Gastrocnemius medialis (tissue), 4 donors: ENCODE data around the gene PHF2. TPM values are rescaled to one million over a fixed set of nuclear protein-coding genes. Genes with fewer than 3 reads are reported as not detected.
"Not testable (repeated sequence)": the region's sequence is repeated elsewhere in the genome, so short reads cannot be mapped to it uniquely, and the experiment has no call there.

ENCODE experiments used
- ATAC-seq, 2 donors: fragments of 150-250 bp; one replicate each; pipeline ENCODE4 v1.9.1; 2016
- DNase-seq, 2 donors: peaks; one replicate each; pipeline ENCODE4 v3.0.0-alpha.2; 2019
- H3K27ac ChIP-seq, 4 donors: fragments of 200-600 bp; sonication (generic); 1 replicate in 1 of 4; 2 replicates in 3 of 4; pipeline ENCODE4 v1.5.1; 2016 to 2018; ENCODE audit warnings: mild to moderate bottlenecking in 2 of 4, moderate library complexity in 1 of 4
- H3K27me3 ChIP-seq, 3 donors: fragments of 200-600 bp; sonication (generic) in 2 of 3; 1 replicate in 1 of 3; 2 replicates in 2 of 3; pipeline versions ENCODE4 v1.5.1 to v1.6.0; 2016 to 2019; ENCODE audit warnings: mild to moderate bottlenecking in 1 of 3, moderate library complexity in 1 of 3
- H3K36me3 ChIP-seq, 2 donors: fragments of 200-600 bp; sonication (generic) in 1 of 2; one replicate each; pipeline ENCODE4 v1.5.1; 2017 to 2018
- H3K4me1 ChIP-seq, 2 donors: fragments of 200-600 bp; sonication (generic) in 1 of 2; one replicate each; pipeline ENCODE4 v1.5.1; 2016 to 2017; ENCODE audit warnings: mild to moderate bottlenecking in 2 of 2
- H3K4me3 ChIP-seq, 4 donors: fragments of 200-600 bp; sonication (generic) in 3 of 4; 1 replicate in 1 of 4; 2 replicates in 3 of 4; pipeline ENCODE4 v1.5.1; 2016 to 2019; ENCODE audit warnings: mild to moderate bottlenecking in 2 of 4
- H3K9me3 ChIP-seq, 3 donors: fragments of 200-600 bp; sonication (generic) in 2 of 3; 1 replicate in 1 of 3; 2 replicates in 2 of 3; pipeline ENCODE4 v1.5.1; 2016 to 2019
- CTCF ChIP-seq, 5 experiments: fragments of 450-650 bp in 3 of 5; fragments of 200-600 bp in 2 of 5; sonication (generic) in 2 of 5; IDR thresholded peaks in 4 of 5; conservative IDR thresholded peaks in 1 of 5; 1 replicate in 4 of 5; 2 replicates in 1 of 5; pipeline ENCODE4 v1.5.1; 2016 to 2019; ENCODE audit warnings: antibody characterized with exemption in 5 of 5, mild to moderate bottlenecking in 3 of 5, moderate library complexity in 3 of 5
- POLR2A ChIP-seq, 2 donors: fragments of 450-650 bp; IDR thresholded peaks; one replicate each; pipeline ENCODE4 v1.6.1; 2017; ENCODE audit warnings: antibody characterized with exemption in 2 of 2, mild to moderate bottlenecking in 2 of 2, moderate library complexity in 2 of 2
- in situ Hi-C, 4 donors: fragments of 200-750 bp; cut with MboI; loops; one replicate each; pipeline versions ENCODE4 v1.15.0 to v1.8.0; 2017; ENCODE audit warnings: low sequenced_read_pairs in 4 of 4
- intact Hi-C: fragments of 100-400 bp; cut with DNase I; formaldehyde crosslinking; loops from one replicate; pipeline ENCODE4 v1.15.1; 2023; ENCODE audit warnings: low total_unique reads
- total RNA-seq, 4 donors: library from RNA; depleted of rRNA; stranded (reverse); fragments of >200 nt; gene quantifications; one replicate each; pipeline versions ENCODE4 v1.1.0 to v1.2.3, GENCODE V29; 2016

Gene PHF2
- total RNA-seq, 4 donors from 2014 or later, result 18.8 to 24.3 (median 21.9) TPM

GRCh38 chr9:93671020-93671338 is 94.6 kb downstream of the PHF2 start:
- intact Hi-C loops (no loop called here), in situ Hi-C loops (no loop called here)
- Histone ChIP-seq H3K27me3 (no peaks in the 10 kb centered on the region), H3K36me3 (peaks cover 0 to 30% of the 10 kb centered on the region in 2 donors), H3K27ac (no peak overlapping the region), H3K4me3 (no peak overlapping the region), H3K9me3 (no peaks in the 10 kb centered on the region), H3K4me1 (no peaks in the 10 kb centered on the region)
- no peak for ATAC-seq
- no peak for DNase-seq
- TF ChIP-seq POLR2A (IDR thresholded peaks at IDR 0.05) (no peak), CTCF (IDR thresholded peaks at IDR 0.05 in 4 of 5, conservative IDR thresholded peaks at IDR 0.05 in 1 of 5) (no peak)

- H3K9me3 ChIP-seq, H3K27ac ChIP-seq, H3K4me1 ChIP-seq, ATAC-seq, in situ Hi-C loops, intact Hi-C loops, H3K4me3 ChIP-seq, H3K27me3 ChIP-seq: not testable (repeated sequence)
- peak in 1 of 2 donors; percentile 5 for DNase-seq
- peaks cover 0 to 32% of the 10 kb centered on the region in 2 donors for H3K36me3 ChIP-seq
Observed at GRCh38 chr9:93672330-93673020, 96.1 kb downstream of the PHF2 start.

GRCh38 chr9:93673021-93673838 is 96.8 kb downstream of the PHF2 start:
- Histone ChIP-seq H3K4me3 (no peak overlapping the region), H3K27me3 (no peaks in the 10 kb centered on the region), H3K4me1 (no peaks in the 10 kb centered on the region), H3K27ac (no peak overlapping the region), H3K36me3 (peaks cover 0 to 39% of the 10 kb centered on the region in 2 donors), H3K9me3 (no peaks in the 10 kb centered on the region)
- ATAC-seq (no peak), DNase-seq (peak; percentile 1 to 8)
- TF ChIP-seq POLR2A (IDR thresholded peaks at IDR 0.05) (no peak), CTCF (IDR thresholded peaks at IDR 0.05 in 4 of 5, conservative IDR thresholded peaks at IDR 0.05 in 1 of 5) (no peak)
- in situ Hi-C loops (no loop called here), intact Hi-C loops (no loop called here)

DNA sequence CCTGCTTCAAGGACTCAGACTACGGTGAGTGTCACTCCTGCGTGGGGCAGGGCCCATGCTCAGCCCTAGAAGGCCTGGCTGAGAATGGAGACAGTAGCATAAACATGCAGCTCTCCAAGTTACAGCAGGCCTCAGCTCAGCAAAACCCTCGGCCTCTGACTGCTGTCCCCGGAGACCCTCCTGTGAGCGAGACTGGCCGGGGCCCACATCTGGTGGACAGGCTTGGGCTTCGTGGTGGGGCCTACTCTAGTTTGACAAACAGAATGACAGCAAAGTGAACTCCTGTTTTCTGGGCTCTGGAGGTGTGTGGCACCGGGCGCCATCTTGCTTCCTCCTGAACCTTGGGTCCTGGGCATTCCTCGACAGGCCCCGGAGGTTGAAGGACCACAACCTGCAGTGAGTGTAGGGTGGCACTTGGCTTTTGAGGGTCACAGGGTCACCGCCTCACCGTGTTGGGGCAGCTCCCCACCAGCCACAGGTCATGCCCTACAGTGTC is 97.5 kb downstream of the PHF2 start:
- no peak for TF ChIP-seq CTCF (IDR thresholded peaks at IDR 0.05 in 4 of 5, conservative IDR thresholded peaks at IDR 0.05 in 1 of 5)
- TF ChIP-seq POLR2A (IDR thresholded peaks at IDR 0.05), result no peak
- Histone ChIP-seq H3K36me3 (peaks cover 0 to 43% of the 10 kb centered on the region in 2 donors), H3K27me3 (no peaks in the 10 kb centered on the region), H3K27ac (no peak overlapping the region), H3K4me3 (no peak overlapping the region), H3K9me3 (no peaks in the 10 kb centered on the region), H3K4me1 (no peaks in the 10 kb centered on the region)
- intact Hi-C loops (no loop called here), in situ Hi-C loops (no loop called here)
- ATAC-seq, result no peak
- DNase-seq, result peak in 1 of 2 donors; percentile 6
